Colonic mucosa (tissue), 4 donors: ENCODE data around the gene TPRN. TPM values are rescaled to one million over a fixed set of nuclear protein-coding genes. Genes with fewer than 3 reads are reported as not detected.

ENCODE experiments used
- DNase-seq: peaks from one replicate; pipeline ENCODE4 v3.0.0-alpha.2; 2020
- H3K27ac ChIP-seq: fragments of 200-600 bp; one replicate; pipeline ENCODE4 v1.8.0; 2021
- H3K27me3 ChIP-seq: fragments of 200-600 bp; one replicate; pipeline ENCODE4 v1.8.0; 2021
- H3K36me3 ChIP-seq: fragments of 200-600 bp; one replicate; pipeline ENCODE4 v1.8.0; 2021
- H3K4me1 ChIP-seq: fragments of 200-600 bp; one replicate; pipeline ENCODE4 v1.8.0; 2021; ENCODE audit warnings: mild to moderate bottlenecking
- H3K4me3 ChIP-seq: fragments of 200-600 bp; one replicate; pipeline ENCODE4 v1.8.0; 2021
- H3K9ac ChIP-seq, 2 donors: one replicate each; pipeline ENCODE4 v1.7.0; 2013; ENCODE audit warnings: control low read depth in 2 of 2, low read depth in 2 of 2, low read length in 2 of 2
- H3K9me3 ChIP-seq: fragments of 200-600 bp; one replicate; pipeline ENCODE4 v1.8.0; 2021
- CTCF ChIP-seq: fragments of 200-600 bp; IDR thresholded peaks from one replicate; pipeline ENCODE4 v1.8.0; 2022; ENCODE audit warnings: antibody characterized with exemption, mild to moderate bottlenecking
- intact Hi-C: fragments of 100-400 bp; cut with DNase I; formaldehyde crosslinking; loops from one replicate; pipeline ENCODE4 v1.14.1; 2022
- total RNA-seq, 2 donors: library from RNA; stranded (reverse); fragmentation: NEBNext Ultra II Directional in 1 of 2; extraction: Animal tissue kit (Norgen Biotek cat#: 25700) in 1 of 2; gene quantifications; one replicate each; pipeline ENCODE4 v1.2.1, GENCODE V29; 2021
- donor health status: healthy.
- donor health status: DM: no; HTN: no; CAD: no.
- donor health status: DM: no; HTN: no; CAD: no.

The TPRN gene
- total RNA-seq, 2 donors from 2014 or later, result 83.1 to 124 TPM

- Histone ChIP-seq H3K9me3 (no peaks in the 10 kb centered on the region), H3K4me3 (no peak overlapping the region), H3K36me3 (no peaks in the 10 kb centered on the region), H3K27ac (no peak overlapping the region), H3K27me3 (peaks cover 82% of the 10 kb centered on the region), H3K9ac (no peak overlapping the region), H3K4me1 (peaks cover 16% of the 10 kb centered on the region)
- DNase-seq, result no peak
- TF ChIP-seq CTCF, result no peak
- intact Hi-C loops, result no loop called here
Measured at GRCh38 chr9:137160716-137161557, 39.6 kb downstream of the TPRN start.

GRCh38 chr9:137160054-137160425 is 40.5 kb downstream of the TPRN start:
- Histone ChIP-seq H3K4me1 (peaks cover 16% of the 10 kb centered on the region), H3K9me3 (no peaks in the 10 kb centered on the region), H3K4me3 (no peak overlapping the region), H3K9ac (no peak overlapping the region), H3K27me3 (peaks cover 84% of the 10 kb centered on the region), H3K27ac (no peak overlapping the region), H3K36me3 (no peaks in the 10 kb centered on the region)
- intact Hi-C loops, result no loop called here
- no peak for DNase-seq
- no peak for TF ChIP-seq CTCF

- Histone ChIP-seq H3K27ac (no peak overlapping the region), H3K4me3 (no peak overlapping the region), H3K9ac (no peak overlapping the region), H3K27me3 (peaks cover 81% of the 10 kb centered on the region), H3K36me3 (no peaks in the 10 kb centered on the region), H3K9me3 (no peaks in the 10 kb centered on the region), H3K4me1 (peaks cover 16% of the 10 kb centered on the region)
- no peak for TF ChIP-seq CTCF
- DNase-seq, result no peak
- intact Hi-C loops, result no loop called here
Measured at GRCh38 chr9:137159105-137160053, 41.2 kb downstream of the TPRN start.

DNA sequence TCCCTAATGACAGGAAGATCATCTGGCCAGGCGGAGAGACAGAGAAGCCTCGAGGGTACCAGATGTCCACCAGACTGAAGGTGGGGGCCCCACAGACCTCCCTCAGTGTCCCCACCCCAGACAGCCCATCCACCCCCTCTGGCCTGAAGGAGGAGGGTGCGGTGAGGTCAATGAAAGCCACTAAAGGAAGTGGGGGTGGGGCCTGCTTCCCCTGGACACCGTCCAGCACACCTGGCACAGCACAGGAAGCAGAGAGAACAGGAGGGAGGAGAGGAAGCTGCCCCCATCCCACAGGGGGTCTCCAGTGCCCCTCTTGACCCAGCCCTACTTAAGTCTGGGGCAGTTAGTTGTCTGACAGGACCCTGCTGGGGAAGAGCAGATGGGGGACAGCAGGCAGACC is 41.9 kb downstream of the TPRN start:
- H3K9ac ChIP-seq, result no peak overlapping the region
- H3K27ac ChIP-seq, result no peak overlapping the region
- no peak overlapping the region for H3K4me3 ChIP-seq
- no peak for DNase-seq
- H3K27me3 ChIP-seq, result peaks cover 73% of the 10 kb centered on the region
- peaks cover 16% of the 10 kb centered on the region for H3K4me1 ChIP-seq
- H3K9me3 ChIP-seq, result no peaks in the 10 kb centered on the region
- intact Hi-C loops, result no loop called here
- TF ChIP-seq CTCF, result no peak
- H3K36me3 ChIP-seq, result no peaks in the 10 kb centered on the region

- DNase-seq, result no peak
- no peak overlapping the region for H3K27ac ChIP-seq
- H3K4me3 ChIP-seq, result no peak overlapping the region
- H3K9me3 ChIP-seq, result no peaks in the 10 kb centered on the region
- H3K27me3 ChIP-seq, result peaks cover 66% of the 10 kb centered on the region
- H3K9ac ChIP-seq, result no peak overlapping the region
- H3K4me1 ChIP-seq, result peaks cover 7% of the 10 kb centered on the region
- intact Hi-C loops, result no loop called here
- H3K36me3 ChIP-seq, result no peaks in the 10 kb centered on the region
- no peak for TF ChIP-seq CTCF
Measured at GRCh38 chr9:137157618-137158415, 42.7 kb downstream of the TPRN start.
